Neural crest cell (in vitro differentiated cells): ENCODE results near the gene IRF3. TPM values are rescaled to one million over a fixed set of nuclear protein-coding genes. Genes with fewer than 3 reads are reported as not detected.

Experiments used
- DNase-seq: peaks from one replicate; pipeline ENCODE4 v3.0.0; 2021; ENCODE audit warnings: low read depth, mixed read lengths, low spot score
- H3K27ac Mint-ChIP-seq: one replicate; pipeline ENCODE4 v1.8.0; 2021; ENCODE audit warnings: mild to moderate bottlenecking, mixed read lengths; ENCODE audit not compliant: unreplicated experiment
- H3K27me3 Mint-ChIP-seq: 2 replicates; pipeline ENCODE4 v1.8.0; 2021; ENCODE audit warnings: low read depth, mild to moderate bottlenecking, mixed read lengths
- H3K36me3 Mint-ChIP-seq: 2 replicates; pipeline ENCODE4 v1.8.0; 2021; ENCODE audit warnings: low read depth, mild to moderate bottlenecking, mixed read lengths
- H3K4me1 Mint-ChIP-seq: 2 replicates; pipeline ENCODE4 v1.8.0; 2021; ENCODE audit warnings: mixed read lengths
- H3K4me3 Mint-ChIP-seq: one replicate; pipeline ENCODE4 v1.8.0; 2021; ENCODE audit warnings: mild to moderate bottlenecking, mixed read lengths
- H3K9me3 Mint-ChIP-seq: 2 replicates; pipeline ENCODE4 v1.8.0; 2021; ENCODE audit warnings: mixed read lengths
- total RNA-seq: library from RNA; stranded (reverse); gene quantifications from 2 replicates; pipeline ENCODE4 v1.2.1, GENCODE V29; 2021
- TF ChIP-seq, protein P1 (sequence below): fragments of 200-600 bp; sonication (generic); conservative IDR thresholded peaks from 2 replicates; pipeline ENCODE4 v1.5.0; 2021; ENCODE audit warnings: antibody characterized with exemption, mild to moderate bottlenecking

IRF3 gene
- total RNA-seq, 1 donor from 2014 or later, result 76.0 TPM

DNA sequence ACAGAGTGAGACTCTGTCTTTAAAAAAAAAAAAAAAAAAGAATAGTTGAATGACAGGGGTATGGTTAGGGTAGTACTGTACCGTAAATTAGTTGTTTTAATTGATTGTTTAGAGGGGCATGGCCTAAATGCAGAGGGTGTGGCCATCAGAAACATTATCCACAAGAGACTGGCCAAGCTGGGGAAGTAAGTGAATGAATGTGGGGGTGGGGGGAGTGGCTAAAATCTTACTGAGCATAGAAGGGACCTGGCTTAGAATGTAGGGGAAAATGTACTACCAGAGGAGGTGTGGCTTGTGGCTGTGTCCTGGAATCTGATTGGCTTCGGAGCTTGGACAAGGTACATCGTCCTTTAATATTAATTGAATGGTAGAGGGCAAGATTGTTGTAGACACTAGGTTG is 3.9 kb upstream of the IRF3 start:
- H3K27me3 Mint-ChIP-seq, result peaks cover 10% of the 10 kb centered on the region
- H3K36me3 Mint-ChIP-seq, result peaks cover 5% of the 10 kb centered on the region
- no peaks in the 10 kb centered on the region for H3K9me3 Mint-ChIP-seq
- H3K4me3 Mint-ChIP-seq, result peak overlapping the region; percentile 70
- DNase-seq, result no peak
- peaks cover 43% of the 10 kb centered on the region for H3K4me1 Mint-ChIP-seq
- no peak overlapping the region for H3K27ac Mint-ChIP-seq
- TF ChIP-seq, protein P1, sequence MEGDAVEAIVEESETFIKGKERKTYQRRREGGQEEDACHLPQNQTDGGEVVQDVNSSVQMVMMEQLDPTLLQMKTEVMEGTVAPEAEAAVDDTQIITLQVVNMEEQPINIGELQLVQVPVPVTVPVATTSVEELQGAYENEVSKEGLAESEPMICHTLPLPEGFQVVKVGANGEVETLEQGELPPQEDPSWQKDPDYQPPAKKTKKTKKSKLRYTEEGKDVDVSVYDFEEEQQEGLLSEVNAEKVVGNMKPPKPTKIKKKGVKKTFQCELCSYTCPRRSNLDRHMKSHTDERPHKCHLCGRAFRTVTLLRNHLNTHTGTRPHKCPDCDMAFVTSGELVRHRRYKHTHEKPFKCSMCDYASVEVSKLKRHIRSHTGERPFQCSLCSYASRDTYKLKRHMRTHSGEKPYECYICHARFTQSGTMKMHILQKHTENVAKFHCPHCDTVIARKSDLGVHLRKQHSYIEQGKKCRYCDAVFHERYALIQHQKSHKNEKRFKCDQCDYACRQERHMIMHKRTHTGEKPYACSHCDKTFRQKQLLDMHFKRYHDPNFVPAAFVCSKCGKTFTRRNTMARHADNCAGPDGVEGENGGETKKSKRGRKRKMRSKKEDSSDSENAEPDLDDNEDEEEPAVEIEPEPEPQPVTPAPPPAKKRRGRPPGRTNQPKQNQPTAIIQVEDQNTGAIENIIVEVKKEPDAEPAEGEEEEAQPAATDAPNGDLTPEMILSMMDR, result no peak

DNA sequence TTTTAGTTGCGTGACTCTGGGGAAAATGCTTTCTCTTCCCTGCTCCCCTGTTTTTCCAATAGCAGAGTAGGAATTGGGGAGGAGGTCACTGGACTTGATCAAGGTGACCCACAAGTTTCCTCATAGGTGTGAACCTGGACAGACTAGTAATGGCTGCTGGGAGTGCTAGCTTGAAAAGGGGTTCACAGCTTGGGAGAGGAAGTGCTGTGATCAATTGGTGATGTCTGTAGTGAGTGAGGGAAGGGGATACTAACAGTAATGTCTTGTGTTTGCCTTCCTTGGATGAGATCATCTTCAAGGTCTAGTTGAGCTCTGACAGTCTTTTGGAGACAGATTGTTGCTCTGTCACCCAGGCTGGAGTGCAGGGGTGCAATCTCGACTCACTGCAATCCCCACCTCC is 1.8 kb upstream of the IRF3 start:
- peaks cover 5% of the 10 kb centered on the region for H3K36me3 Mint-ChIP-seq
- H3K9me3 Mint-ChIP-seq, result no peaks in the 10 kb centered on the region
- TF ChIP-seq, protein P1, result no peak
- peaks cover 10% of the 10 kb centered on the region for H3K27me3 Mint-ChIP-seq
- H3K4me3 Mint-ChIP-seq, result peak overlapping the region; percentile 98
- H3K4me1 Mint-ChIP-seq, result peaks cover 50% of the 10 kb centered on the region
- H3K27ac Mint-ChIP-seq, result peak overlapping the region; percentile 57
- DNase-seq, result no peak

DNA sequence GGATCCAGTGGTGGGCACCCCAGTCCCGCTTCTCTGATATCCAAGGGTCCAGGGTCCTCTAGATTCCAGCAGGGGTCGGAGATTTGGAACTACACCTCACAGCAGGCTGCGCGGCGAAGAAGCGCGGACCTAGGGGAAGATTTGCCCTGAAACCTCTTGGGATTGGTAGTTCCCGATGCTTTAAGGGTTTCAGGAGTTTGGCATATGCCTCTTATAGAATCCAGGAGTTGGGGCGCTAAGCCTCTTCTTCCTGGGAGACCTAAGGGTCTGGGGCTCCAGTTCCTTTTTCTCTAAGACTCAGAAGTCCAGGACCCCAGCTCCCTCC is 425 bp upstream of the IRF3 start:
- Mint-ChIP-seq H3K9me3 (no peaks in the 10 kb centered on the region), H3K27me3 (peaks cover 10% of the 10 kb centered on the region), H3K4me1 (peaks cover 41% of the 10 kb centered on the region), H3K4me3 (peak overlapping the region; percentile 98), H3K36me3 (peaks cover 5% of the 10 kb centered on the region), H3K27ac (peak overlapping the region; percentile 97)
- TF ChIP-seq, protein P1, result peak; percentile 26
- DNase-seq, result no peak

DNA sequence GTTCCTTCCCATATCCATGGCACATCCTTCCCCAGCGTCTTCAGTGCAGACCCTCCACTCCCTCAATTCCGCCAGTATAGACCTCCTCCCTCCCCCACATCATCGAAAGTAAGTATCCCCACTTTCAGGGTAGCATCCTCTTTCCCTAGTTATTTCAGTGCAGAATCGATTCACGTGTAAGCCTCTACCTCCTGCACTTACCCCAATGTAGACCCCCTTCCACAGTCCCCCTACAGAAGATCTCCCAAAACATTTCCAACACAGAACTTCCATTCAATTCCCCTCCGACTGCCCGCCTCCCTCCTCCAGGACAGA is 664 bp downstream of the IRF3 start:
- TF ChIP-seq, protein P1, result no peak
- no peak for DNase-seq
- Mint-ChIP-seq H3K4me1 (peaks cover 41% of the 10 kb centered on the region), H3K36me3 (peaks cover 10% of the 10 kb centered on the region), H3K27ac (peak overlapping the region; percentile 97), H3K9me3 (no peaks in the 10 kb centered on the region), H3K27me3 (peaks cover 10% of the 10 kb centered on the region), H3K4me3 (peak overlapping the region; percentile 98)

DNA sequence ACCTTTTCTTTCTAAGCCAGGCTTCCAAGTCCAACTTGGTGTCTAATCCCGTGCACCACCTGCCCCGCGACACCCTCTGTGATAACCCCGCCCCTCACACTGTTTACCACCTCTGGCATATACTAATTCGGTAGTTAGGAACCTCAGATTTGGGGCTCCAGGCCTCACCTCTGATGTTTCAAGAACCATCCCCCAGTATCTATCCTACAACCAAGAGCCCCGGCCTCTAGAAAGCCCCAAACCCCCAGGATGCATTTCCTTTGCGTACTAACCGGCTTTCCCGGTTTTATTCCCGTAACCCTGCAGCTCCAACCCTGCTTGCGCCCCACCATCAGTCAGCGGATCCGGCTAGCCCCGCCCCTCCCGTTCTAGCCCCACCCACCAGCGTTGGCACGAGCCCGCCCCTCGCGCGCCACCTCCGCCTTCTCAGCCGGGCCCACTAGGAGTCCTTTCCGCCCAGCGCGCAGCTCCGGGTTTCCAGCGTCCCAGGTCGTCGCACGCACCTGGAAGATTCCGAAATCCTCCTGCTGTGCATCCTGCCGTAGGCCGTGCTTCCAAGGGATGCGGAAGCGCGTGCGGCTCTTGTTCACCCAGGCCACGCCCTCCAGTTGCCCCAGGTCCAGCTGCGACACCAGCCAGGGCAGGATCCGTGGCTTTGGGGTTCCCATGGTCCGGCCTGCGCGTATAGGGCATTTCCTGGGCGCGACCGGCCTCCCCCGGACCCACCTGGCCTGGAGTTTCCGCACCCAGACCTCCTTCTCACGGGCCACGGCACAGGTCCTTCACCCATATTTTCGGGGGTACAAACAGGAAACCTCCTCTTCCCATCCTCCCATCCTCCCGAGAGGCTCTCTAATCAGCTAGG is 1.3 kb downstream of the IRF3 start:
- peak; percentile 80 for DNase-seq
- H3K9me3 Mint-ChIP-seq, result no peaks in the 10 kb centered on the region
- H3K4me1 Mint-ChIP-seq, result peaks cover 37% of the 10 kb centered on the region
- H3K27me3 Mint-ChIP-seq, result peaks cover 10% of the 10 kb centered on the region
- H3K4me3 Mint-ChIP-seq, result peak overlapping the region; percentile 98
- peak overlapping the region; percentile 97 for H3K27ac Mint-ChIP-seq
- peaks cover 9% of the 10 kb centered on the region for H3K36me3 Mint-ChIP-seq
- TF ChIP-seq, protein P1, result no peak
